Activated B cell treated with CpG ODN at 0.5 μM for 24 hours (primary cell): ENCODE results near the gene DPEP1. TPM values are rescaled to one million over a fixed set of nuclear protein-coding genes. Genes with fewer than 3 reads are reported as not detected.

ENCODE experiments used
- ATAC-seq: fragments of 200-7000 bp; cut with Tn5 transposase; one replicate; pipeline ENCODE4 v1.10.0; 2021; ENCODE audit warnings: low read depth, mild to moderate bottlenecking, moderate library complexity
- CTCF ChIA-PET: fragments of 350-600 bp; sonication (Branson Sonifier 250); formaldehyde crosslinking; loops from one replicate; lab custom pipeline; 2021; ENCODE audit warnings: antibody characterized with exemption; lab: Charles Lee
- POLR2A ChIA-PET: fragments of 350-600 bp; sonication (Branson Sonifier 250); formaldehyde crosslinking; loops from one replicate; lab custom pipeline; 2021; ENCODE audit warnings: antibody characterized with exemption; lab: Charles Lee
- DNase-seq: peaks from one replicate; pipeline ENCODE4 v3.0.0; 2022
- H3K27ac Mint-ChIP-seq: one replicate; pipeline ENCODE4 v1.8.0; 2020; ENCODE audit warnings: mixed read lengths
- H3K27me3 Mint-ChIP-seq: one replicate; pipeline ENCODE4 v1.8.0; 2021; ENCODE audit warnings: mixed read lengths
- H3K36me3 Mint-ChIP-seq: one replicate; pipeline ENCODE4 v1.8.0; 2021; ENCODE audit warnings: low read depth, mixed read lengths
- H3K4me1 Mint-ChIP-seq: one replicate; pipeline ENCODE4 v1.8.0; 2021; ENCODE audit warnings: mixed read lengths
- H3K4me3 Mint-ChIP-seq: one replicate; pipeline ENCODE4 v1.8.0; 2020; ENCODE audit warnings: mild to moderate bottlenecking, mixed read lengths
- H3K9me3 Mint-ChIP-seq: one replicate; pipeline ENCODE4 v1.8.0; 2020; ENCODE audit warnings: mixed read lengths
- intact Hi-C: fragments of 100-400 bp; cut with micrococcal nuclease; formaldehyde crosslinking; loops from one replicate; pipeline ENCODE4 v1.15.1; 2024
- total RNA-seq: library from RNA; stranded (reverse); gene quantifications from 2 replicates; pipeline ENCODE4 v1.2.3, GENCODE V29; 2022
- TF ChIP-seq, protein P1 (sequence below): fragments of 200-600 bp; IDR thresholded peaks from one replicate; pipeline ENCODE4 v1.8.0; 2022; ENCODE audit warnings: antibody characterized with exemption, mild to moderate bottlenecking

Gene DPEP1
- total RNA-seq, 1 donor from 2014 or later = not detected

DNA sequence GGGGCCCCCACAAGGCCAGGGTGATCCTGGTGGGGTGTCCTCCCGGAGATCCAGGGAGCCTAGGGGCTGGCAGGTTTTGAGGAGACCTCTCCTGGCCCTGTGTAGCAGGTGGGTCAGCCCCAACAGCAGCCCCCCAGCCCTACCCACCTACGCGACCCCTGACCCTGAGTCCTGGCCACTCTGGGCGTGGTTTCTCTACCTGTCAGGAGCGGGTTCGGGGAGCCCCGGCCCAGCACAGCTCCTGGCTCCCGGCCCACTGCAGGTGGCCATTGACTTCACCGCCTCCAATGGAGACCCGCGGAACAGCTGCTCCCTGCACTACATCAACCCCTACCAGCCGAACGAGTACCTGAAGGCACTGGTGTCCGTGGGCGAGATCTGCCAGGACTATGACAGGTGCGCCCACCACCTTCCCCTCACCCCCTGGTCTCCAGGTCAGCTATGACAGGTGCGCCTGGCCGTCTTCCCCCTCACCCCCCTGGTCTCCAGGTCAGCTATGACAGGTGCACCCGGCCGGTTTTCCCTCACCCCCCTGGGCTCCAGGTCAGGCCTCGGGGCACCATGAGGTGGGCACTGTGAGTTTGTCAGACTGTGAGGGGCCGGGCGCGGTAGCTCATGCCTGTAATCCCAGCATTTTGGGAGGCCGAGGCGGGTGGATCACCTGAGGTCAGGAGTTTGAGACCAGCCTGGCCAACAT is 24.9 kb upstream of the DPEP1 start:
- Mint-ChIP-seq H3K27me3 (no peaks in the 10 kb centered on the region), H3K27ac (no peak overlapping the region), H3K4me1 (no peaks in the 10 kb centered on the region), H3K4me3 (no peak overlapping the region), H3K36me3 (no peaks in the 10 kb centered on the region), H3K9me3 (no peaks in the 10 kb centered on the region)
- TF ChIP-seq, protein P1, sequence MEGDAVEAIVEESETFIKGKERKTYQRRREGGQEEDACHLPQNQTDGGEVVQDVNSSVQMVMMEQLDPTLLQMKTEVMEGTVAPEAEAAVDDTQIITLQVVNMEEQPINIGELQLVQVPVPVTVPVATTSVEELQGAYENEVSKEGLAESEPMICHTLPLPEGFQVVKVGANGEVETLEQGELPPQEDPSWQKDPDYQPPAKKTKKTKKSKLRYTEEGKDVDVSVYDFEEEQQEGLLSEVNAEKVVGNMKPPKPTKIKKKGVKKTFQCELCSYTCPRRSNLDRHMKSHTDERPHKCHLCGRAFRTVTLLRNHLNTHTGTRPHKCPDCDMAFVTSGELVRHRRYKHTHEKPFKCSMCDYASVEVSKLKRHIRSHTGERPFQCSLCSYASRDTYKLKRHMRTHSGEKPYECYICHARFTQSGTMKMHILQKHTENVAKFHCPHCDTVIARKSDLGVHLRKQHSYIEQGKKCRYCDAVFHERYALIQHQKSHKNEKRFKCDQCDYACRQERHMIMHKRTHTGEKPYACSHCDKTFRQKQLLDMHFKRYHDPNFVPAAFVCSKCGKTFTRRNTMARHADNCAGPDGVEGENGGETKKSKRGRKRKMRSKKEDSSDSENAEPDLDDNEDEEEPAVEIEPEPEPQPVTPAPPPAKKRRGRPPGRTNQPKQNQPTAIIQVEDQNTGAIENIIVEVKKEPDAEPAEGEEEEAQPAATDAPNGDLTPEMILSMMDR = no peak
- ChIA-PET POLR2A (interaction anchor here (0.5 kb wide), 1 partner anchor 111 kb away, joined by 4 read pairs; no protein-coding TSS in a partner anchor), CTCF (no interaction called here)
- ATAC-seq (no peak), DNase-seq (no peak)
- intact Hi-C loops = no loop called here

- no peak overlapping the region for H3K4me3 Mint-ChIP-seq
- no peaks in the 10 kb centered on the region for H3K9me3 Mint-ChIP-seq
- intact Hi-C loops = no loop called here
- TF ChIP-seq, protein P1 = no peak
- ATAC-seq (no peak), DNase-seq (no peak)
- no peaks in the 10 kb centered on the region for H3K27me3 Mint-ChIP-seq
- H3K27ac Mint-ChIP-seq = no peak overlapping the region
- ChIA-PET POLR2A (no interaction called here), CTCF (no interaction called here)
- H3K4me1 Mint-ChIP-seq = no peaks in the 10 kb centered on the region
- H3K36me3 Mint-ChIP-seq = no peaks in the 10 kb centered on the region
These were observed 24.1 kb upstream of the DPEP1 start for GRCh38 chr16:89589241-89589926.

DNA sequence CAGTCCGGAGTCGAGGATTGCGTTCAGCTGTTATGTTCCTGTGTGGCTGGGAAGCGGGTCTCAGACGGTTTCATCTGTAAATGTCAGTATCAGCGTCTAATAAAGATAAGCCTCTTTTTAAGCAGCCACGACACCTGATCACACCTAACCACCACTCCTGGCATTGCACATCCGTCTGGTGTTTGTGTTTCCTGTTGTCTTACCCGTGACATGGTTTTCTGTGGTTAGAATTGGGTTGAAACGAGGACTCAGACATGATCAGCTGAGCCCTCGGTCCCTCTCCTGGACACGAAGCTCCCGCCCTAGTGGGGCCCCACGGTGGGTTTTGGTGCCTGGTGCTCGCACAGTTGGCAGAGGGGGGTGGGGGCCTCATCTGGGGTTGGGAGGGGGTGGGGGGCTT is 19.6 kb upstream of the DPEP1 start:
- H3K4me3 Mint-ChIP-seq = no peak overlapping the region
- ChIA-PET POLR2A (no interaction called here), CTCF (no interaction called here)
- H3K9me3 Mint-ChIP-seq = no peaks in the 10 kb centered on the region
- TF ChIP-seq, protein P1 = no peak
- ATAC-seq (no peak), DNase-seq (no peak)
- intact Hi-C loops = no loop called here
- H3K27ac Mint-ChIP-seq = no peak overlapping the region
- no peaks in the 10 kb centered on the region for H3K4me1 Mint-ChIP-seq
- H3K36me3 Mint-ChIP-seq = no peaks in the 10 kb centered on the region
- H3K27me3 Mint-ChIP-seq = no peaks in the 10 kb centered on the region

- intact Hi-C loops = no loop called here
- Mint-ChIP-seq H3K4me1 (no peaks in the 10 kb centered on the region), H3K9me3 (no peaks in the 10 kb centered on the region), H3K27ac (no peak overlapping the region), H3K36me3 (no peaks in the 10 kb centered on the region), H3K27me3 (no peaks in the 10 kb centered on the region), H3K4me3 (no peak overlapping the region)
- ATAC-seq (no peak), DNase-seq (no peak)
- ChIA-PET CTCF (no interaction called here), POLR2A (no interaction called here)
- TF ChIP-seq, protein P1 = no peak
These were observed 17.9 kb upstream of the DPEP1 start for GRCh38 chr16:89595330-89596060.
